GM23338 (cell line): ENCODE data around the gene SPATA25.

Experiments used
- EZH2 ChIP-seq: fragments of 200-600 bp; sonication (generic); IDR thresholded peaks from one replicate; pipeline ENCODE4 v1.8.0; 2017; ENCODE audit warnings: antibody characterized with exemption, mild to moderate bottlenecking, low read depth; ENCODE audit not compliant: unreplicated experiment
- TF ChIP-seq, protein P1 (sequence below), 2 experiments: fragments of 200-600 bp in 1 of 2; sonication (generic) in 1 of 2; conservative IDR thresholded peaks; 2 replicates each; pipeline versions ENCODE4 v1.5.1 to v1.6.1; 2016 to 2017; ENCODE audit warnings: antibody characterized with exemption in 2 of 2, low read depth in 2 of 2, mild to moderate bottlenecking in 2 of 2, moderate library complexity in 1 of 2
- TF ChIP-seq, protein P2 (sequence below): IDR thresholded peaks from one replicate; pipeline ENCODE4 v1.6.1; 2018; ENCODE audit warnings: antibody characterized with exemption; ENCODE audit not compliant: unreplicated experiment
- TF ChIP-seq, protein P3 (sequence below): IDR thresholded peaks from 2 replicates; pipeline ENCODE4 v1.6.1; 2016; ENCODE audit warnings: antibody characterized with exemption

DNA sequence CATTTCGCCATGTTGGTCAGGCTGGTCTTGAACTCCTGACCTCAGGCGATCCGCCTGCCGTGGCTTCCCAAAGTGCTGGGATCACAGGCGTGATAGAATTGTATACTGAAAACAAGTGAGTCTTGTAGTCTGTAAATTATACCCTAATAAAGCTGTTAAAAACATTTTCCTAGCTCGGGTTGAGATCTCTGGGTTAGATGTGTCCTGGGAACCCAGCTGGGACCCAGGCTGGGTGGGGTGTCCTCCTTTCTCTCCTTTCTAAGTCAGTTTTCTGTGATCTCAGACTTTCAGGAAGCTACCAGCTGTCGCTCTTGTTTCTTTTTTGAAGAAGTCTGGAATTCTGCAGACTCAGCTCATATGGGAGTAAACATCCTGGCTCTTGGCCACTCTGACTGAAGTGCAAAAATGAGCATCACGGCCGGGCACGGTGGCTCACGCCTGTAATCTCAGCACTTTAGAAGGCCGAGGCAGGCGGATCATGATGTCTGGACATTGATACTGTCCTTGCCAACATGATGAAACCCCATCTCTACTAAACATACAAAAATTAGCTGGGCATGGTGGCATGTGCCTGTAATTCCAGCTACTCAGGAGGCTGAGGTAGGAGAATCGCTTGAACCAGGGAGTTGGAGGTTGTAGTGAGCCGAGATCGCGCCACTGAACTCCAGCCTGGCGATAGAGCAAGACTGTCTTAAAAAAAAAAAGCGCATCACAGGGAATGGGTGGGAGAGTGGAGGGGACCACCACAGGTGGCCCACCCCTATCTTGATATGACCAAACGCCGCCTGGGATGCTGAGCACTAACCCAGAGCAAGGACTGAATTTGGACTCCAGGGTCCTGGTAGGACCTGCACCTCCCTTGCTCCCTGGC is 37.2 kb upstream of the SPATA25 start:
- no peak for TF ChIP-seq EZH2
- TF ChIP-seq, protein P1, sequence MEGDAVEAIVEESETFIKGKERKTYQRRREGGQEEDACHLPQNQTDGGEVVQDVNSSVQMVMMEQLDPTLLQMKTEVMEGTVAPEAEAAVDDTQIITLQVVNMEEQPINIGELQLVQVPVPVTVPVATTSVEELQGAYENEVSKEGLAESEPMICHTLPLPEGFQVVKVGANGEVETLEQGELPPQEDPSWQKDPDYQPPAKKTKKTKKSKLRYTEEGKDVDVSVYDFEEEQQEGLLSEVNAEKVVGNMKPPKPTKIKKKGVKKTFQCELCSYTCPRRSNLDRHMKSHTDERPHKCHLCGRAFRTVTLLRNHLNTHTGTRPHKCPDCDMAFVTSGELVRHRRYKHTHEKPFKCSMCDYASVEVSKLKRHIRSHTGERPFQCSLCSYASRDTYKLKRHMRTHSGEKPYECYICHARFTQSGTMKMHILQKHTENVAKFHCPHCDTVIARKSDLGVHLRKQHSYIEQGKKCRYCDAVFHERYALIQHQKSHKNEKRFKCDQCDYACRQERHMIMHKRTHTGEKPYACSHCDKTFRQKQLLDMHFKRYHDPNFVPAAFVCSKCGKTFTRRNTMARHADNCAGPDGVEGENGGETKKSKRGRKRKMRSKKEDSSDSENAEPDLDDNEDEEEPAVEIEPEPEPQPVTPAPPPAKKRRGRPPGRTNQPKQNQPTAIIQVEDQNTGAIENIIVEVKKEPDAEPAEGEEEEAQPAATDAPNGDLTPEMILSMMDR (conservative IDR thresholded peaks at IDR 0.05; ENCODE audit: low read depth in 2 of 2), result no peak
- TF ChIP-seq, protein P2, sequence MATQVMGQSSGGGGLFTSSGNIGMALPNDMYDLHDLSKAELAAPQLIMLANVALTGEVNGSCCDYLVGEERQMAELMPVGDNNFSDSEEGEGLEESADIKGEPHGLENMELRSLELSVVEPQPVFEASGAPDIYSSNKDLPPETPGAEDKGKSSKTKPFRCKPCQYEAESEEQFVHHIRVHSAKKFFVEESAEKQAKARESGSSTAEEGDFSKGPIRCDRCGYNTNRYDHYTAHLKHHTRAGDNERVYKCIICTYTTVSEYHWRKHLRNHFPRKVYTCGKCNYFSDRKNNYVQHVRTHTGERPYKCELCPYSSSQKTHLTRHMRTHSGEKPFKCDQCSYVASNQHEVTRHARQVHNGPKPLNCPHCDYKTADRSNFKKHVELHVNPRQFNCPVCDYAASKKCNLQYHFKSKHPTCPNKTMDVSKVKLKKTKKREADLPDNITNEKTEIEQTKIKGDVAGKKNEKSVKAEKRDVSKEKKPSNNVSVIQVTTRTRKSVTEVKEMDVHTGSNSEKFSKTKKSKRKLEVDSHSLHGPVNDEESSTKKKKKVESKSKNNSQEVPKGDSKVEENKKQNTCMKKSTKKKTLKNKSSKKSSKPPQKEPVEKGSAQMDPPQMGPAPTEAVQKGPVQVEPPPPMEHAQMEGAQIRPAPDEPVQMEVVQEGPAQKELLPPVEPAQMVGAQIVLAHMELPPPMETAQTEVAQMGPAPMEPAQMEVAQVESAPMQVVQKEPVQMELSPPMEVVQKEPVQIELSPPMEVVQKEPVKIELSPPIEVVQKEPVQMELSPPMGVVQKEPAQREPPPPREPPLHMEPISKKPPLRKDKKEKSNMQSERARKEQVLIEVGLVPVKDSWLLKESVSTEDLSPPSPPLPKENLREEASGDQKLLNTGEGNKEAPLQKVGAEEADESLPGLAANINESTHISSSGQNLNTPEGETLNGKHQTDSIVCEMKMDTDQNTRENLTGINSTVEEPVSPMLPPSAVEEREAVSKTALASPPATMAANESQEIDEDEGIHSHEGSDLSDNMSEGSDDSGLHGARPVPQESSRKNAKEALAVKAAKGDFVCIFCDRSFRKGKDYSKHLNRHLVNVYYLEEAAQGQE, result no peak
- TF ChIP-seq, protein P3, sequence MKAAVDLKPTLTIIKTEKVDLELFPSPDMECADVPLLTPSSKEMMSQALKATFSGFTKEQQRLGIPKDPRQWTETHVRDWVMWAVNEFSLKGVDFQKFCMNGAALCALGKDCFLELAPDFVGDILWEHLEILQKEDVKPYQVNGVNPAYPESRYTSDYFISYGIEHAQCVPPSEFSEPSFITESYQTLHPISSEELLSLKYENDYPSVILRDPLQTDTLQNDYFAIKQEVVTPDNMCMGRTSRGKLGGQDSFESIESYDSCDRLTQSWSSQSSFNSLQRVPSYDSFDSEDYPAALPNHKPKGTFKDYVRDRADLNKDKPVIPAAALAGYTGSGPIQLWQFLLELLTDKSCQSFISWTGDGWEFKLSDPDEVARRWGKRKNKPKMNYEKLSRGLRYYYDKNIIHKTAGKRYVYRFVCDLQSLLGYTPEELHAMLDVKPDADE, result no peak
